ENCODE results near the gene SLC2A8.

Gene SLC2A8

DNA sequence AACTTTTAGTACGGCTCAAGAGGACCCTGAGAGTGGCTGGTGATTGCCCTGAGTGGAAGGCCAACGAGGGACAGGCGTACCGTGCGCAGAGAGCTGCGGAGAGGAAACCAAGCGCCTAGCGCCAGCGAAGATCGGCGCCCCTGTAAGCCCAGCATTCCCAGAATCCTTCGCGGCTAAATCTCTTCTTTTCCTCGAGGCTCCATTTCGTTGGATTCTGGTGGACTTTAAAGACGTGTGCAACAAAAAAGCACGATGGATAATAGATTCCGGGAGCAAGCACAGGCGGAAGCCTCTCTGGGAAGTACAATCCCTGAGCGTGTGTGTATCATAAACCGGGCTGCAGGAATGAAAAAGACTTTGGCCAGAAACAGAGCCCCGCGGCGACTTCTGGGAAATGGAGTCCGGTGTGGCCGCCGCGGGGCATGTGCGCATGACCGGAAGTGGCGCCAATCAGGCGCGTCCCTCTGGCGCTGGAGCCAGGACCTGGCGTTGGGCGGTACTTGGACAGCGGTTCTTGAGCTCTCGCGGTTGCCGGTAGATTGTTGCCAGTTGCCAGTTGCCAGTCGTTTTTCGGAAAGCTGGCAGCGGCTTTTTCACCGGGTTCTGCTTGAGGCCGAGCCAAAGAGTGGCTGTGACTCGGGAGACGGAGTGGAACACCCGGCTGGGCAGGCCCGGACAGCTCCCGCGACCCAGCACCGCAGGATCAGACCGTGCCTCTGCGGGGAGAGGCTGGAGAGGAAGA, 27.1 kb downstream of the SLC2A8 start, which contains the start of gene ZNF79:
ZNF79 (plus strand) TSS at position 449 of the 742 bp plus-strand sequence. CDS start 406 bp downstream, outside the sequence.
- H3K27me3 ChIP-seq (replicated peaks in 2 of 5; ENCODE audit: control insufficient read depth in 4 of 5, insufficient read depth in 5 of 5, low read length in 4 of 5) = no peaks in the 10 kb centered on the region
- POLR2A ChIA-PET = interaction anchor here (1.4 kb wide), 2 partner anchors 24 to 27 kb away, joined by 4 to 14 read pairs; partner anchors contain the start of genes LRSAM1 and RPL12
- CTCF ChIA-PET = interaction anchor here (0.8 to 1.6 kb wide), 3 partner anchors 30 to 209 kb away, joined by 3 to 4 read pairs (median 3); no protein-coding TSS in a partner anchor
- H3K4me1 ChIP-seq (ENCODE audit: control extremely low read depth in 1 of 4, control insufficient read depth in 4 of 4, insufficient read depth in 4 of 4, low read length in 3 of 4) = peaks cover 5 to 32% (median 22%) of the 10 kb centered on the region in 4 experiments
- H3K36me3 ChIP-seq (ENCODE audit: control insufficient read depth in 4 of 4, insufficient read depth in 4 of 4, low read length in 3 of 4) = peaks cover 0 to 9% (median 5%) of the 10 kb centered on the region in 4 experiments
- H3K9me3 ChIP-seq (ENCODE audit: control extremely low read depth in 1 of 5, control insufficient read depth in 4 of 5, insufficient read depth in 2 of 5, low read depth in 1 of 5, low read length in 4 of 5) = no peaks in the 10 kb centered on the region
- WGBS (ENCODE audit: insufficient coverage) = 0% methylated on average over 54 of the region's 54 CpGs
- peak; percentile 90 to 97 (median 97) for DNase-seq
- H3K4me3 ChIP-seq (ENCODE audit: control insufficient read depth in 1 of 7, extremely low read depth in 1 of 7, insufficient read depth in 4 of 7, low read depth in 2 of 7, low read length in 6 of 7) = peak within 1 kb of the TSS; percentile 71 to 99 (median 92)
- peak within 1 kb of the TSS; percentile 80 to 89 for H3K27ac ChIP-seq (ENCODE audit: insufficient read depth in 1 of 2, low read depth in 1 of 2, low read length in 2 of 2, poor library complexity in 1 of 2, severe bottlenecking in 2 of 2)

- H3K4me1 ChIP-seq (ENCODE audit: control extremely low read depth in 1 of 4, control insufficient read depth in 4 of 4, insufficient read depth in 4 of 4, low read length in 3 of 4) = peaks cover 5 to 32% (median 22%) of the 10 kb centered on the region in 4 experiments
- no peaks in the 10 kb centered on the region for H3K9me3 ChIP-seq (ENCODE audit: control extremely low read depth in 1 of 5, control insufficient read depth in 4 of 5, insufficient read depth in 2 of 5, low read depth in 1 of 5, low read length in 4 of 5)
- peaks cover 2 to 12% (median 7%) of the 10 kb centered on the region in 4 experiments for H3K36me3 ChIP-seq (ENCODE audit: control insufficient read depth in 4 of 4, insufficient read depth in 4 of 4, low read length in 3 of 4)
- peak overlapping the region; percentile 80 to 89 for H3K27ac ChIP-seq (ENCODE audit: insufficient read depth in 1 of 2, low read depth in 1 of 2, low read length in 2 of 2, poor library complexity in 1 of 2, severe bottlenecking in 2 of 2)
- WGBS (ENCODE audit: insufficient coverage) = 0% methylated on average over 12 of the region's 13 CpGs
- ChIA-PET POLR2A (interaction anchor here (1.4 kb wide), 2 partner anchors 24 to 26 kb away, joined by 4 to 14 read pairs; partner anchors contain the start of genes LRSAM1 and RPL12), CTCF (interaction anchor here (0.8 to 1.0 kb wide), 2 partner anchors 68 to 210 kb away, joined by 3 to 4 read pairs; no protein-coding TSS in a partner anchor)
- peak overlapping the region; percentile 71 to 99 (median 92) for H3K4me3 ChIP-seq (ENCODE audit: control insufficient read depth in 1 of 7, extremely low read depth in 1 of 7, insufficient read depth in 4 of 7, low read depth in 2 of 7, low read length in 6 of 7)
- H3K27me3 ChIP-seq (replicated peaks in 2 of 5; ENCODE audit: control insufficient read depth in 4 of 5, insufficient read depth in 5 of 5, low read length in 4 of 5) = no peaks in the 10 kb centered on the region
- peak in 2 of 3 donors; percentile 27 to 39 for DNase-seq
Observed at GRCh38 chr9:127424676-127424999, 27.7 kb downstream of the SLC2A8 start.

DNA sequence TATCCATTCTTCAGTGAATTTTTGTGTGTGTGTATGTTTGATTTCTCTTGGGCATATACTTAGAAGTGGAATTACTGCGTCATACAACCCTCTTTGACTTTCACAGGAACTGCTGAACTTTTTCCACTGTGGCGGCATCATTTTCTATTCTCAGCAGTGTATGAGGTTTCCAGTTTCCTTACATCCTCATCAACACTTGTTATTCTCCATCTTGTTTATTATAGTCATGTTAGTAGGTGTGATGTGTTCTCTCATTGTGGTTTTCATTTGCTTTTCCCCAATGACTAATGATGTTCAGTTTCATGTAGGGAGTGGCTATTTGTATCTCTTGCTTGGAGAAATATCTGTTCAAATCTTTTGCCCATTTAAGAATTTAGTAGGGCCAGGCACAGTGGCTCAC, 29.8 kb downstream of the SLC2A8 start:
- Histone ChIP-seq H3K4me3 (ENCODE audit: control insufficient read depth in 1 of 7, extremely low read depth in 1 of 7, insufficient read depth in 4 of 7, low read depth in 2 of 7, low read length in 6 of 7) (no peak overlapping the region), H3K4me1 (ENCODE audit: control extremely low read depth in 1 of 4, control insufficient read depth in 4 of 4, insufficient read depth in 4 of 4, low read length in 3 of 4) (peaks cover 5 to 32% (median 22%) of the 10 kb centered on the region in 4 experiments), H3K27me3 (replicated peaks in 2 of 5; ENCODE audit: control insufficient read depth in 4 of 5, insufficient read depth in 5 of 5, low read length in 4 of 5) (no peaks in the 10 kb centered on the region), H3K9me3 (ENCODE audit: control extremely low read depth in 1 of 5, control insufficient read depth in 4 of 5, insufficient read depth in 2 of 5, low read depth in 1 of 5, low read length in 4 of 5) (no peaks in the 10 kb centered on the region), H3K36me3 (ENCODE audit: control insufficient read depth in 4 of 4, insufficient read depth in 4 of 4, low read length in 3 of 4) (peaks cover 9 to 21% (median 20%) of the 10 kb centered on the region in 4 experiments), H3K27ac (ENCODE audit: insufficient read depth in 1 of 2, low read depth in 1 of 2, low read length in 2 of 2, poor library complexity in 1 of 2, severe bottlenecking in 2 of 2) (no peak overlapping the region)
- ChIA-PET POLR2A (no interaction called here), CTCF (no interaction called here)
- no peak for DNase-seq
- WGBS (ENCODE audit: insufficient coverage) = no CpG with 5 or more reads among the region's 2 CpGs

DNA sequence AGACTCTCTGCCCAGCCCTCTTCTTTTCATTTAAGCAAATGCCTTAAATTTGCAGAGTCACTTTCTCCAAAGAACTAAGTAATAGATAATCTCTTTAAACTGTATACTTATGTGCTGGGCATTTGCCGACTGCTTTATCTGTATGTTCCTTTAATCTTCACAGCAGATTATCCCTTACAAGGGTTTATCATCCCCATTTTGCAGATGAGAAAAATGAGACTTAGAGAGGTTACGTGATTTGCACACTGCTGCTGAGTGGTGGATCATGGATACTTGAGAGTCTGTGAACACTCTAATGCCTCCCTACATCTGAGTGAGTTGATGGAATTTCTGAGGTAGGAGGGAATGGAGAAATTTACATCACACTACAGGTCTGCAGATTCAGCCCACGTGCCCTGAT, 31.4 kb downstream of the SLC2A8 start:
- Histone ChIP-seq H3K4me3 (ENCODE audit: control insufficient read depth in 1 of 7, extremely low read depth in 1 of 7, insufficient read depth in 4 of 7, low read depth in 2 of 7, low read length in 6 of 7) (no peak overlapping the region), H3K4me1 (ENCODE audit: control extremely low read depth in 1 of 4, control insufficient read depth in 4 of 4, insufficient read depth in 4 of 4, low read length in 3 of 4) (peaks cover 5 to 22% (median 15%) of the 10 kb centered on the region in 4 experiments), H3K27ac (ENCODE audit: insufficient read depth in 1 of 2, low read depth in 1 of 2, low read length in 2 of 2, poor library complexity in 1 of 2, severe bottlenecking in 2 of 2) (no peak overlapping the region), H3K36me3 (ENCODE audit: control insufficient read depth in 4 of 4, insufficient read depth in 4 of 4, low read length in 3 of 4) (peaks cover 12 to 26% (median 25%) of the 10 kb centered on the region in 4 experiments), H3K9me3 (ENCODE audit: control extremely low read depth in 1 of 5, control insufficient read depth in 4 of 5, insufficient read depth in 2 of 5, low read depth in 1 of 5, low read length in 4 of 5) (no peaks in the 10 kb centered on the region), H3K27me3 (replicated peaks in 2 of 5; ENCODE audit: control insufficient read depth in 4 of 5, insufficient read depth in 5 of 5, low read length in 4 of 5) (no peaks in the 10 kb centered on the region)
- DNase-seq = no peak
- CTCF ChIA-PET = interaction anchor here (1.1 kb wide), 1 partner anchor 22 kb away, joined by 3 read pairs; no protein-coding TSS in a partner anchor
- POLR2A ChIA-PET = no interaction called here
- no CpG with 5 or more reads among the region's 3 CpGs for WGBS (ENCODE audit: insufficient coverage)

- CTCF ChIA-PET = no interaction called here
- H3K36me3 ChIP-seq (ENCODE audit: control insufficient read depth in 4 of 4, insufficient read depth in 4 of 4, low read length in 3 of 4) = peaks cover 22 to 46% (median 38%) of the 10 kb centered on the region in 4 experiments
- POLR2A ChIA-PET = no interaction called here
Observed at GRCh38 chr9:127430415-127430814, 33.4 kb downstream of the SLC2A8 start.

DNA sequence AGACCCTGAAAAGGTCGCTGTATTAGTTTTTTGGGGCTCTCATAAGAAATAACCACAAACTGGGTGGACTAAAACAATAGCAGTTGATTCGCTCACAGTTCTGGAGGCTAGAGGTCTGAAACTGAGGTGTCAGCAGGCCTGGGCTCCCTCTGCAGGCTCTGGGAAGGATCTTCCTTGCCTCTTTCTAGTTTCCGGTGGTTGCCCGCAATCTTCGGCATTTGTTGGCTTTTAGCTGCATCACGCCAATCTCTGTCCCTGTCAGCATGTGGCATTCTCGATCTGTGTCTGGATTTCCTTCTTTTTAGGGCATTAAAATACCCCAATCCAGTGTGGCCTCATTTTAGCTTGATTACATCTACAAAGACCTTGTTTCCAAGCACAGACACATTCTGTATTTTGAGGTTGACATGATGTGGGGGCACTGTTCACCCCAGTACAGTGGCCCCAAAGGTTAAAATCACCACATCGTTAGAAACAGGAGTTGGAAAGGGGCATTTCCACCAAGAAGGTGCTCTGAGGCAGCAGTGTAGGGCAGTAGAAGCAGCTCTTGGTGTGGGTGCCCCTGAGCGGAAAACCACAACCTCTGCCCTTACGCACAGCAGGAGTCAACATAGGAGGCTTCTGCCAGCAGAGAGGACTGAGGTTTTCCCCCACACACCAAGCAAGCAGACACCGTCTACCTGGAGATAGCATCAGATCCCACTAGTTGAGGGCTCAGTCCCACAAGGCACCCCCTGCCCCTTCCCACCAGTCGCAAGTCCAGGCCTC, 40.7 kb downstream of the SLC2A8 start:
- H3K4me1 ChIP-seq (ENCODE audit: control extremely low read depth in 1 of 4, control insufficient read depth in 4 of 4, insufficient read depth in 4 of 4, low read length in 3 of 4) = no peaks in the 10 kb centered on the region
- peaks cover 0 to 3% (median 0%) of the 10 kb centered on the region in 5 experiments for H3K9me3 ChIP-seq (ENCODE audit: control extremely low read depth in 1 of 5, control insufficient read depth in 4 of 5, insufficient read depth in 2 of 5, low read depth in 1 of 5, low read length in 4 of 5)
- no peaks in the 10 kb centered on the region for H3K27me3 ChIP-seq (replicated peaks in 2 of 5; ENCODE audit: control insufficient read depth in 4 of 5, insufficient read depth in 5 of 5, low read length in 4 of 5)
- peak in 2 of 3 donors; percentile 35 to 37 for DNase-seq
- whole genome bisulfite sequencing (ENCODE audit: insufficient coverage) = 94% methylated on average over 11 of the region's 12 CpGs
- no peak overlapping the region for H3K4me3 ChIP-seq (ENCODE audit: control insufficient read depth in 1 of 7, extremely low read depth in 1 of 7, insufficient read depth in 4 of 7, low read depth in 2 of 7, low read length in 6 of 7)
- CTCF ChIA-PET = interaction anchor here (1.2 kb wide), 1 partner anchor 18 kb away, joined by 3 read pairs; no protein-coding TSS in a partner anchor
- POLR2A ChIA-PET = interaction anchor here (1.0 kb wide), 1 partner anchor 13 kb away, joined by 5 read pairs; the partner anchor contains the start of genes LRSAM1 and RPL12
- H3K27ac ChIP-seq (ENCODE audit: insufficient read depth in 1 of 2, low read depth in 1 of 2, low read length in 2 of 2, poor library complexity in 1 of 2, severe bottlenecking in 2 of 2) = no peak overlapping the region
- H3K36me3 ChIP-seq (ENCODE audit: control insufficient read depth in 4 of 4, insufficient read depth in 4 of 4, low read length in 3 of 4) = peaks cover 32 to 85% (median 65%) of the 10 kb centered on the region in 4 experiments

More at GRCh38 chr9:127430415-127430814, 33.4 kb downstream of the SLC2A8 start:
- Histone ChIP-seq H3K4me1 (ENCODE audit: control extremely low read depth in 1 of 4, control insufficient read depth in 4 of 4, insufficient read depth in 4 of 4, low read length in 3 of 4) (peaks cover under 1 to 10% (median 5%) of the 10 kb centered on the region in 4 experiments), H3K27ac (ENCODE audit: insufficient read depth in 1 of 2, low read depth in 1 of 2, low read length in 2 of 2, poor library complexity in 1 of 2, severe bottlenecking in 2 of 2) (no peak overlapping the region), H3K4me3 (ENCODE audit: control insufficient read depth in 1 of 7, extremely low read depth in 1 of 7, insufficient read depth in 4 of 7, low read depth in 2 of 7, low read length in 6 of 7) (no peak overlapping the region), H3K9me3 (ENCODE audit: control extremely low read depth in 1 of 5, control insufficient read depth in 4 of 5, insufficient read depth in 2 of 5, low read depth in 1 of 5, low read length in 4 of 5) (no peaks in the 10 kb centered on the region), H3K27me3 (replicated peaks in 2 of 5; ENCODE audit: control insufficient read depth in 4 of 5, insufficient read depth in 5 of 5, low read length in 4 of 5) (no peaks in the 10 kb centered on the region)
- DNase-seq = no peak
- WGBS (ENCODE audit: insufficient coverage) = 97% methylated on average over 8 of the region's 8 CpGs

Data from common myeloid progenitor, CD34-positive (primary cell).